Stomach (tissue), 9 donors: ENCODE measurements around the gene VCL. TPM values are rescaled to one million over a fixed set of nuclear protein-coding genes. Genes with fewer than 3 reads are reported as not detected.

Experiments
- DNase-seq, 2 donors: peaks; one replicate each; pipeline versions ENCODE4 v3.0.0 to v3.0.0-alpha.2; 2013 to 2019
- H3K27ac ChIP-seq, 5 donors: fragments of 200-600 bp in 4 of 5; sonication (generic) in 4 of 5; one replicate each; pipeline ENCODE4 v1.5.1; 2013 to 2019; ENCODE audit warnings: mild to moderate bottlenecking in 1 of 5, moderate library complexity in 1 of 5
- H3K27me3 ChIP-seq, 3 donors: fragments of 200-600 bp; sonication (generic); one replicate each; pipeline ENCODE4 v1.5.1; 2017 to 2019; ENCODE audit warnings: mixed run types in 1 of 3
- H3K36me3 ChIP-seq, 4 donors: fragments of 200-600 bp; sonication (generic); 1 replicate in 3 of 4; 2 replicates in 1 of 4; pipeline ENCODE4 v1.5.1; 2016 to 2019
- H3K4me1 ChIP-seq, 4 donors: fragments of 200-600 bp; sonication (generic); one replicate each; pipeline ENCODE4 v1.5.1; 2016 to 2019
- H3K4me3 ChIP-seq, 4 donors: fragments of 200-600 bp; sonication (generic) in 3 of 4; one replicate each; pipeline ENCODE4 v1.5.1; 2016 to 2019; ENCODE audit warnings: mild to moderate bottlenecking in 1 of 4
- H3K9me3 ChIP-seq, 4 donors: fragments of 200-600 bp; sonication (generic); one replicate each; pipeline ENCODE4 v1.5.1; 2016 to 2019
- EP300 ChIP-seq: sonication (generic); formaldehyde crosslinking; IDR thresholded peaks from one replicate; pipeline ENCODE4 v1.6.1; 2017; ENCODE audit warnings: antibody characterized with exemption
- POLR2A ChIP-seq, 4 donors: fragments of 450-650 bp; IDR thresholded peaks; one replicate each; pipeline ENCODE4 v1.6.1; 2016; ENCODE audit warnings: antibody characterized with exemption in 4 of 4, control low read depth in 2 of 4, mild to moderate bottlenecking in 1 of 4, moderate library complexity in 1 of 4
- POLR2AphosphoS5 ChIP-seq, 3 donors: sonication (generic); formaldehyde crosslinking; IDR thresholded peaks; one replicate each; pipeline ENCODE4 v1.6.1; 2016; ENCODE audit warnings: antibody characterized with exemption in 3 of 3
- WGBS, 5 donors: extraction: QIAGEN DNeasy Blood & Tissue Kit in 3 of 5; methylation state at CpG; one replicate each; pipeline versions ENCODE4 v1.1.5 to v1.1.7; 2013 to 2018; 5-methylcytosine and 5-hydroxymethylcytosine counted together
- intact Hi-C: fragments of 100-400 bp; cut with DNase I; formaldehyde crosslinking; loops from one replicate; pipeline ENCODE4 v1.15.1; 2023; ENCODE audit warnings: low total_unique reads
- polyA plus RNA-seq, 3 donors: library from polyadenylated mRNA; stranded (reverse); fragments of 200-250 nt; gene quantifications; one replicate each; pipeline ENCODE4 v1.2.3, GENCODE V29; 2013
- total RNA-seq, 5 donors: library from RNA; depleted of rRNA; stranded (reverse); fragments of >200 nt; gene quantifications; one replicate each; pipeline versions ENCODE4 v1.1.0 to v1.2.3, GENCODE V29; 2014 to 2016
- TF ChIP-seq, protein P1 (sequence below), 7 experiments: fragments of 450-650 bp in 4 of 7; fragments of 200-600 bp in 3 of 7; sonication (generic) in 3 of 7; IDR thresholded peaks; one replicate each; pipeline ENCODE4 v1.5.1; 2016 to 2019; ENCODE audit warnings: antibody characterized with exemption in 7 of 7, control low read depth in 2 of 7, mild to moderate bottlenecking in 1 of 7
- donor health status: healthy with polysubstance abuse.
- donor health status: Bipolar disorder and iron deficiency.
- donor health status: healthy.

Gene VCL
- total and polyA plus RNA-seq, 8 donors: 11.2 to 211 (median 62.3) TPM

DNA sequence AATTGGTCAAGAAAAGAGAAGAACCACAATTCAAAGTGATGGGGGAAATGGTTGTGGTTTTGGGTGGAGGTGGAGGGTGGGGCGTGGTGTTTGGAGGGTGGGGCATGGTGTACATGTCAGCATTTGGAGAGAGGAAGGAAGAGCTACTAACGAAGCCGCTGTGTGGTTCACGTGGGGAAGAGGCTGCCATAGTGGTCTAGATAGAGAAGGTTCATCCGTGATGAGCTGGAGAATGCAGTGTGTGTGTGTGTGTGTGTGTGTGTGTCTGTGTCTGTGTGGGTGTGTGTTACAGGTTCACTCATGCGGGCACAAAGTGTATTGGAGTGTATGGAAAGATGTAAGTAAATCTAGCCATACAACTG, 6.1 kb upstream of the VCL start:
- Histone ChIP-seq H3K36me3 (no peaks in the 10 kb centered on the region), H3K27me3 (no peaks in the 10 kb centered on the region), H3K4me3 (no peak overlapping the region), H3K4me1 (peaks cover 0 to 15% (median under 1%) of the 10 kb centered on the region in 4 donors), H3K27ac (peak overlapping the region in 2 of 5 donors; percentile 38 to 51), H3K9me3 (no peaks in the 10 kb centered on the region)
- WGBS, 5 donors: 52 to 70% (median 67%) methylated on average over 6 of the region's 6 CpGs
- intact Hi-C loops: no loop called here
- no peak for TF ChIP-seq EP300
- TF ChIP-seq POLR2A (IDR thresholded peaks at IDR 0.05): no peak
- TF ChIP-seq POLR2AphosphoS5 (IDR thresholded peaks at IDR 0.05): no peak
- TF ChIP-seq, protein P1, sequence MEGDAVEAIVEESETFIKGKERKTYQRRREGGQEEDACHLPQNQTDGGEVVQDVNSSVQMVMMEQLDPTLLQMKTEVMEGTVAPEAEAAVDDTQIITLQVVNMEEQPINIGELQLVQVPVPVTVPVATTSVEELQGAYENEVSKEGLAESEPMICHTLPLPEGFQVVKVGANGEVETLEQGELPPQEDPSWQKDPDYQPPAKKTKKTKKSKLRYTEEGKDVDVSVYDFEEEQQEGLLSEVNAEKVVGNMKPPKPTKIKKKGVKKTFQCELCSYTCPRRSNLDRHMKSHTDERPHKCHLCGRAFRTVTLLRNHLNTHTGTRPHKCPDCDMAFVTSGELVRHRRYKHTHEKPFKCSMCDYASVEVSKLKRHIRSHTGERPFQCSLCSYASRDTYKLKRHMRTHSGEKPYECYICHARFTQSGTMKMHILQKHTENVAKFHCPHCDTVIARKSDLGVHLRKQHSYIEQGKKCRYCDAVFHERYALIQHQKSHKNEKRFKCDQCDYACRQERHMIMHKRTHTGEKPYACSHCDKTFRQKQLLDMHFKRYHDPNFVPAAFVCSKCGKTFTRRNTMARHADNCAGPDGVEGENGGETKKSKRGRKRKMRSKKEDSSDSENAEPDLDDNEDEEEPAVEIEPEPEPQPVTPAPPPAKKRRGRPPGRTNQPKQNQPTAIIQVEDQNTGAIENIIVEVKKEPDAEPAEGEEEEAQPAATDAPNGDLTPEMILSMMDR (IDR thresholded peaks at IDR 0.05): no peak
- peak; percentile 33 to 68 for DNase-seq

DNA sequence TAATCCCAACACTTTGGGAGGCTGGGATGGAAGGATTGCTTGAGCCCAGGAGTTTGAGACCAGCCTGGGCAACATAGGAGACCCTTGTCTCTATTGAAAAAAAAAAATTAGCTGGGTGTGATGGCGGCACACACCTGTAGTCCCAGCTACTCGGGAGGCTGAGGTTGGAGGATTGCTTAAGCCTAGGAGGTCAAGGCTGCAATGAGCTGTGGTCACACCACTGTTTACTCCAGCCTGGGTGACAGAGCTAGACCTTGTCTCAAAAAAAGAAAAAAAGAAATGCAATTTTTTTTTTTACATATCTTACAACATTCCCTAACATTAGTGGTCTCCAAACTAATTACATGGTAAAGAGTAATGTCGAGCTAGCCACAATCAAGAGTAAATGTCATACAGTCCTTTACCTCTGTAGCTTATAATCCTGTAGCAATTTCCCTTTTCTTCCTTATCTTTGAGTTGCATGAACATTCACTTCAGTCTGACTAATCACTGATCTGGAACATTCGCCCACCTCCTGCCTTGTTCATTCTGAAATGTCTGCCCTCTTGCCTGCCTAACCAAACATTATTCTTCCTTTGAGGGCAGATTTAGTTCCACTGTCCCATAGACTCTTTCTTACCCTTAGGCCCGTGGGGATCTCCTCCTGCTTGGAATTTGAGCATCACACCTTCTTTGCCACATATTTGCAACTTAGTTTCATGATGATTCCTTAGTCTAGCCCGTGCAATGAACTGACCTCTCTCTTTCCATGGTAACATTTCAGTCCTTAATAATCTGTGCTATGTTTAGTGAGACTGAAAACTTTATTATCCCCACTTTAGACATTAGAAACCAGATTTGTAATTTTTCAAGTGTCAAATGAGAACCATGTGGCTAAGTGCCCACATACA, 4.8 kb upstream of the VCL start:
- peaks cover 0 to 21% (median 3%) of the 10 kb centered on the region in 4 donors for H3K4me1 ChIP-seq
- intact Hi-C loops: no loop called here
- WGBS, 5 donors: 53 to 62% (median 57%) methylated on average over 6 of the region's 6 CpGs
- DNase-seq: no peak
- no peaks in the 10 kb centered on the region for H3K36me3 ChIP-seq
- H3K9me3 ChIP-seq: no peaks in the 10 kb centered on the region
- TF ChIP-seq POLR2AphosphoS5 (IDR thresholded peaks at IDR 0.05): no peak
- TF ChIP-seq, protein P1 (IDR thresholded peaks at IDR 0.05): no peak
- no peak for TF ChIP-seq EP300
- no peak for TF ChIP-seq POLR2A (IDR thresholded peaks at IDR 0.05)
- H3K27ac ChIP-seq: no peak overlapping the region
- no peak overlapping the region for H3K4me3 ChIP-seq
- no peaks in the 10 kb centered on the region for H3K27me3 ChIP-seq

DNA sequence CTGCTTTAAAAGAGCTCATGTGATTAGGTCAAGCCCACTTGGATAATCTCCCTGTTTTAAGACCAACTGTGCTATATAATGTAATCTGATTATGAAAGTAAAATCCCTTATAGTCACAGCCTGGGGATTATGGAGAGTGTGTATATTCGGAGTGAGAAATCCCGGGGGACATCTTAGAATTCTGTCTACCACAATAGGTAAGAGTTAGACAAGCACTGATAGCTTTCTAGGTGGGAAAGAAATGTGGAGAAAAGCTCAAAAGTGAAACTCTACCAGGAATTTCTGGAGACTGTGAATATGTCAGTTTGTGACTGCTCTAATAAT, 2.9 kb upstream of the VCL start:
- Histone ChIP-seq H3K4me3 (no peak overlapping the region), H3K9me3 (no peaks in the 10 kb centered on the region), H3K27me3 (no peaks in the 10 kb centered on the region), H3K36me3 (no peaks in the 10 kb centered on the region), H3K4me1 (peaks cover 6 to 35% (median 13%) of the 10 kb centered on the region in 4 donors), H3K27ac (no peak overlapping the region)
- intact Hi-C loops: no loop called here
- DNase-seq: no peak
- TF ChIP-seq, protein P1 (IDR thresholded peaks at IDR 0.05): no peak
- TF ChIP-seq POLR2A (IDR thresholded peaks at IDR 0.05): no peak
- TF ChIP-seq POLR2AphosphoS5 (IDR thresholded peaks at IDR 0.05): no peak
- no peak for TF ChIP-seq EP300
- 65 to 81% (median 78%) methylated on average over 2 of the region's 2 CpGs for WGBS, 5 donors

DNA sequence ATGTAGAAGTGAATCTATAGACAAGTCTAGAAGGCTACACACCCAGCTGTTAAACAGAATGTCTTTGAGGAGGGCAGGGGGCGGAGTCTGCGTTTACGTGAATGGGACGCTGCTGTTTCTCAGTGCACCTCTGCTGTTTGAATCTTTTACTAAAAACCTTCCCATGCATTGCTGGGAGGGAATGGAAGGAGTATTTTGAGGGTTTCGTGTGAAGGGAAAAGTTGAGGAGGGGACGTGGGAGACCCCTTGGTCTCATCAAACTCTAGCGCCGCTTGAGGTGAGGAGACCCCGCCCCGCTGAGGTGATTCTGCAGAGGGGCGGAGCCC, 492 bp upstream of the VCL start:
- 0 to 2% (median 1%) methylated on average over 6 to 11 of the region's 11 CpGs for WGBS, 5 donors

More for the DNA sequence above, 492 bp upstream of the VCL start:
- Histone ChIP-seq H3K27me3 (no peaks in the 10 kb centered on the region), H3K36me3 (no peaks in the 10 kb centered on the region), H3K27ac (peak overlapping the region; percentile 75 to 98 (median 97)), H3K9me3 (no peaks in the 10 kb centered on the region), H3K4me3 (peak overlapping the region; percentile 76 to 98 (median 90)), H3K4me1 (peaks cover 17 to 59% (median 33%) of the 10 kb centered on the region in 4 donors)
- intact Hi-C loops: no loop called here
- DNase-seq: no peak
- TF ChIP-seq, protein P1 (IDR thresholded peaks at IDR 0.05): no peak
- no peak for TF ChIP-seq POLR2AphosphoS5 (IDR thresholded peaks at IDR 0.05)
- no peak for TF ChIP-seq POLR2A (IDR thresholded peaks at IDR 0.05)
- no peak for TF ChIP-seq EP300
